ENCODE results near the gene KCNMA1.

The KCNMA1 gene

DNA sequence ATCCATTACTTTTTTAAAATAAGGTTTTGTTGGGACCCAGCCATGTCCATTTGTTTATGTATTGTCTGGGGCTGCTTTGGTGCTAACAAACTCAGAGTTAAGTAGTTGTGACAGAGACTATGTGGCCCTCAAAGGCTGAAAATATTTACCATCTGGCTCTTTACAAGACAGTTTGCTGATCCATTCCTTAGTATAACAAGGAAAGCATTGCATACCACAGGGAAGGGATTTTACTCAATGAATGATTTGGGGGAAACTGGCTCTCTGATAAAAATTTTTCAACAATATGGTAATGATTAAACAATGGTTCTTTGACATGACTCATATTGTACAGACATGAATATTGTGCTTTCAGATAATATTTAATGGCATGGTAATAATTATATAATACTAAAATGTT lies 738.1 kb downstream of the KCNMA1 start:
- DNase-seq, result no peak

DNA sequence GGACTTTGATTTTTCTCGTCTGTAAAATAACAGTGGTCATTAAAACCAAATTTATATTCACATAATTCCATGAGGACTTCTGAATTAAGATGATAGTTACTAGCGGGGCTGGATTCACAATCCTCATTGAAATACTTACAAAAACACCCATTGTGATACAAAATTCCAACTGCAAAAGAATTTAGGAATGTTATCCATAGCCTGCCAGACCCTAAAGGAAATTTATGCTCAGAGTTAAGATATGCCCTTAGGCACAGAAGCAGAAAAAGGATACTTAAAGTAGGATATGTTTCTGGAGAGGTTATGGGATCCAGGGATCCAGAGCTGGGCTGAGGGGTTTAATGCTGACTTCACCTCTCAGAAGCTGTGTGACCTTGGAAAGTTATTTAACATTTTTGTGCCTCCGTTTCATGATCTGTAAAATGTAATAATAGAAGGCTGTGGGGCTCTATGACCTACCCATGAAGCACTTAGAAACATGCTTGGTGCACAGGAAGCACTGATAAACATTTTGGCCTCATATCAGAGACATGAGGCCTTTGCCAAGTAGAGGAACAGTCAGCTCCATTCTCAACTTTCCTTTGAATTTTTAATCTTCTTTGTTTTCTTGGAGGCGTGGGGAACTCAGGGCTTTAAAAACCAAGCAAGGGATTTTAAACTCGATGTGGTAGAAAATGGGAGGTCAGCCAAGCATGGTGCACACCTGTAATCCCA lies 744.7 kb downstream of the KCNMA1 start:
- DNase-seq, result no peak

DNA sequence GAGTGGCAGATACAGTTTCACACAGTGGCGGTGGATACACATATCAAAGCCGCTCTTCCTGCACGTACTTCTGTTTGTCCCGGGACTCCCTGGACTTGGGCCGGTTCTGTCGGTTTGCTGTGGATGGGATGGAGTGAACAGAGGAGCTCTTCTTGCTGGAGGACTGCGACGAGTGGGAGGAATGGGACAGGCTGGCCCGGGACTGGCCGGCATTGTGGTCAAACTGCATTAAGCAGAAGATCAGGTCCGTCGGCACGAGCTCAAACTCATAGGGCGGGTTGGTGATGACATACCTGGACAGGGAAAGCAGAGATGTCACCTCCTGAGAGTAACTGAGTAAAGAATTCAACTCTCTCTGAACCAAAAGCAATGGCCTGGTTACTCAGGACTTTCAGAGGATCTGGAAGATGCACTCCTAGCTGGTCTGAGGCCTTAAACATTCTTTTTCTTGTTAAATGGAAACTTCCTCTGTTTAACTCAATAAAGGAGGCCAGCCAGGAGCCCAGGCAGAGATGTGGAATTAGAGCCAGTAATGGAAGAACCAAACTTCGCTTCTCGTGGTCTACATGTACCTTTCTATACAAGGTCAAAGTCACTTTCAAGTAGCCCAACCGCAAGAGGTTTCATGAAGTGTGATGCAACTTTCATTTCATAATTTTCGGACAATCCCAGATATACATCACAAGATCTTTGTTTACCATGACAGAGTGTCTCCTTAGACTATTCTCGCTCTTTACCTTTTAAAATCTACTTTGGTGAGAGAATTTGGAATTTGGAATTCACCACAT lies 750.2 kb downstream of the KCNMA1 start:
- DNase-seq, result no peak

- no peak for DNase-seq
Measured at GRCh38 chr10:76885816-76886215, 751.8 kb downstream of the KCNMA1 start.

DNA sequence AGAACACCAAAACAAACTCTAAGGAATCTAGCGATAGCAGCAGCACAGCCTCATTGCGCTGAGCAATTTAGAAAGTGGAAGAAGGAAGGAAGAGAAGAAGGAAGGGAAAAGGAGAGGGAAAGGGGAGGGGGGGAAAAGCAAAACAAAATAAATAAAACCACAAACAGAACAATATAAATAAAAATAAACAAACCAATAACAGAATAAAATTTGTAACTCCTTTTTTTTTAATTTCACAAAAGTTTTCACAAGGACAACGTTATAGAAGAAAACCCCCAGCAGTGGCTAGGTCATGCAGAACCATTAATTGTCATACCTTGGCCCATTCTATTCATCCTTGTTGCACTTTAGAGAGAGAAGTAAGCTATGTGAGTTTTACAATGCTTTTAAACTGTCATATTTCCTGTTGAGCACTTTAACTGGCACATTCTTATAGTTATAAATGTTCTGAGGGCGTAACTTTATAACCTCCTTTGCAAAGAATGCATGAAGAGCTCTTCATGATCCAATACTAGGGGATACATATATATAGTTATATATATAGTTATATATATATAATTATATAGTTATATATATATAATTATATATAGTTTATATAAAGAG lies 752.8 kb downstream of the KCNMA1 start:
- no peak for DNase-seq

DNA sequence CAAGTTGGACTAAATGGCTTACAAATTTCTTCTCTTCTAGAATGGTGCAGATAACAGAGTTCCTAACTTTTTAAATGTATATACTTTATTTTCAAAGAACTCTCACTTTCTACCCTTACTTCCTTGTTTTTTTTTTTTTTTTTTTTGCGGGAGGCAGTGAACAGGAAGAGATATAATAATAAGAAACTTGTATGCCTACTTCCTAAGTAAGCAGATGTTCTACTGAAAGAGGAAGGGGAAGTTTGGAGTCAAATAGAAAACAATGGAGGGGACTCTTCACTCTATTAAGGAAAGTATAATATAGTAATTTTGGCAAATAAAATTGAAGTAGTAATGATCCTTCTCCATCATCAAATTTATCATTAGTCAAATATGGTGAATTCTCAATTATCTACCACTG lies 754.0 kb downstream of the KCNMA1 start:
- DNase-seq, result no peak

- no peak for DNase-seq
Measured at GRCh38 chr10:76882796-76883195, 754.8 kb downstream of the KCNMA1 start.

- no peak for DNase-seq
Measured at GRCh38 chr10:76882245-76882644, 755.4 kb downstream of the KCNMA1 start.

GRCh38 chr10:76881477-76882220 lies 756.0 kb downstream of the KCNMA1 start:
- DNase-seq, result no peak

DNA sequence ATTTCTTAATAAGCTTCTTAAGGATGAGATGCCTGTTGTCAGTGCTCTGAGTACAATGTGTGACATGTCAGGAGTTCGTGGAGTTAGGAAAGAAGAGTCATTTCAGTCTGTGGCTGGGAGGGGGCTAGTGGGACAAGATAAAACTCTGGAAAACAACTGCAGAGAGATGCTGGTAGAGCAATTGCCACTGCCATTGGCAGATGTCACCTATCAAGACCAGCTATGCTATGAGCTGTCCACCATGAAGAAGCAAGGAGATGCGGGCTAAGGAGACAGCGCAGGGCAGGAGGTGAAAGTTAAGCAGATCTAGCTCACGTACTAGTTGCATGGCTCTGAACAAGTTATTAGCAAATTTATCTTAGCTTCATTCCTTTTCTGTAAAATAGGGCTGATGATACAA lies 756.7 kb downstream of the KCNMA1 start:
- no peak for DNase-seq

- no peak for DNase-seq
Measured at GRCh38 chr10:76879116-76879913, 758.3 kb downstream of the KCNMA1 start.

DNA sequence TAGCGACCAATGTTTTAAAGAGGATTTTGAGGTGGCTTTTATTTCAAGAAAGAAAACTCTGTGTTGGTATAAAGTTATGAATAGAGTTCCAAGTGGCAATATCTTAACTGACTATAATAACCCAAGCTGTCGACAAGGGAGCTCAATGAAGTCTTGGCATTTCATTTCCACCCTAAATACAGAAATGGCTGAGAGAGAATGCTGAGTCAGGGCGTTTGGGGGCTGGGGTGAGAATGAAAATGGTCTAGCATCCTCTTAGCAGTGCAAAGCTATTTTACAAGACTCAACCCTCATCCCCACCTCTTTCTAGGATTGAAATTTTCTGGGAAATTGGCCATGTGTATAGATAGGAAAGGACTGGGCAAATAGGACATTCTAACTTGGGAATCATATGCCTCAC lies 759.1 kb downstream of the KCNMA1 start:
- no peak for DNase-seq

GRCh38 chr10:76874896-76875295 lies 762.7 kb downstream of the KCNMA1 start:
- no peak for DNase-seq

DNA sequence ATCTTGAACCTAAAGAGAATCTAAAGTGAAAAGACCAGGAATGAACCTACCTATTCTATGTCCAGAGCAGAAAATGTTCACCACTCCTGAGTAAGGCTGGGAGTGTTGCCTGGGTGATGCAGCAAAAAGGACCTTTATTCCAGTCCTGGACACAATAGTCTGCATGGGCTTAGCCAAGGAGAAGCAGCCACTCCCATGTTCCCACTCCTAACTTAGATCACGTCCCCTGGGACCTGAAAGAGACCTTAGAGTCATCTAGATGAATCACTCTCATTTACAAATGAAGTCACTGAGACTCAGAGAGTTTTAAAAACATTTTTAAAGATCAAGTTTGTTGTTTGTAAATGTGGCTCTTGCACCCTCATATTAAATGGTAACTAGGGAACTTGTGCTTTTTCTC lies 763.4 kb downstream of the KCNMA1 start:
- DNase-seq, result no peak

GRCh38 chr10:76871697-76872295 lies 765.8 kb downstream of the KCNMA1 start:
- no peak for DNase-seq

DNA sequence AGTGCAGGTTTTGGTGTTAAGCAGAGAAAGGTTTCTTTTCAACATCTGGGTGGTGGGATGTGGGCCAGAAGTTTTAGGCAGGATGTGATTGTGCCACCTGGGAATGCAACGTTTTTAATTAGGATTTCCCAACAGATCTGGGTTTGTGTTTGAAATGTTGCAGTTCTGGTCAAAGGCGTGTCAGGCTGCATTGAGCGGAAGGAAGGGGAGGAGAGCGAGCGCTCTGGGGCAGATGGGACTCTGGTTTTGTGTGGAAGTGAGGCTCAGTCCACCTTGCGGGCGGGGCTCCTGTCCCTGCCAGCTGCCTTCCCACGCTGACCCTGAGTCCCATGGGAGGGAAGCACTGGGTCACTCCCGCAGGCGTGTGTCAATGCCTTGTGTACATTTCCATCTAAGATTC lies 767.7 kb downstream of the KCNMA1 start:
- DNase-seq, result no peak

DNA sequence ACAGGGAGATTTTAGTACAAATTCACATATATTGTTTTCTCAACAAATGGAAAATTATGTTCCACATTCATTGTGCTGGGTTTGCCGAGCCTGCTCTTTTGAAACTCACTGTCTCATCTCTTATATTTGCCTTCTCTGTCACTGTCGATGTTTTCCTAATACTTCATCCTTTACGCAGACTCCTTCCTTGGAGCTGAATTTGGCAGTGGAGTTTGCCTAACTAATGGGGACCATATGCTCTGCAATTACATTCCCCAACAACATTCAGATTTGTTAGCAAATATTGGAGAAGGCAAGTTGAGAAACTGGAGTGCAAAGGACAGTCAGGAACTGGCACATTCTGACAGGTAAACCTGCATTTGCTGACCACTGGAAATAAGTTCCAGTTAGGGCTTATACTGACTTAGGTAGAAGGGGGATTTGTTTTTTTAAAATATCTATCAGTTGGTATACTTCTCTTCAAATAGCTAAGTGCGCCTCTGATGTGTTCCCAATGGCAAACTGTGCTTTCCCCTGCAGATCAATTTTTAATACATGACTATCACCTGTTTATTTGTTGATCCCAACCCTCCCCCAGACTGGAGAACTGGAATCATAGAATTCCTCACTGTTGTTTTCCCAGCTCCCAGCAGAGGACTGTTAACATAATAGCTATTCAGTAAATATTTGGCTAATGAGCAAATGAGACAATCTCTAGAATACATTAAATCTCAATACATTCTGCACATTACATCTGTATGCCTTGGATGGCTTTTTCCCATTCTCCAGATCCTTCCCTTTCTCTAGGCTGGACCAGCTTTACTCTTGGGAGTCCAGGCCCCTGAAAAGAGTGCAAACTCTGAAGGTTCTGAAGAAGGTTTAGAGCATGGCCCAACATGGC lies 769.3 kb downstream of the KCNMA1 start:
- DNase-seq, result peak; percentile 43

- DNase-seq, result no peak
Measured at GRCh38 chr10:76866841-76867586, 770.6 kb downstream of the KCNMA1 start.

GRCh38 chr10:76864922-76865321 lies 772.7 kb downstream of the KCNMA1 start:
- DNase-seq, result no peak

DNA sequence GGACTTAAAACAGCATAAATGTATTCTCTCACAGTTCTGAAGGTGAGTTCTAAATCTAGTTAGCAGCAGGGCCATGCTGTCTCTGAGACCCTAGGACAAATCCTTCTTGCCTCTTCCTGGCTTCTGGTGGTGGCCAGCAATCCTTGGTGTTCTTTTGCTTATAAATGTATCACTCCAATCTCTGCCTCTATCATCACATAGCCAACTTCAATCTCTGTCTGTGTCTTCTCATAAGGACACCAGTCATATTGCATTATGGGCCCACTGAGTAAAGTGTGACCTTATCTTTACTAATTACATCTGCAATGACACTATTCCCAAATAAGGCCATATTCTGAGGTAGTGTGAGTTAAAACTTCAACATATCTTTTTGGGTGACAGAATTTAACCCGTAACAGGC lies 778.9 kb downstream of the KCNMA1 start:
- DNase-seq, result no peak

Measured in NCI-H1694 treated with DMSO at 0.1 percent for 48 hours (cell line).